HL-60/S4 treated with phorbol 12-myristate 13-acetate at 8.2 ng/mL for 4 days and 3 days (cell line): Measurements from ENCODE around the gene AP1S1.
"Not testable (repeated sequence)": the region's sequence is repeated elsewhere in the genome, so short reads cannot be mapped to it uniquely, and the experiment has no call there.

Experiments
- in situ Hi-C: fragments of 300-500 bp; cut with MboI; formaldehyde crosslinking; loops from 2 replicates; pipeline ENCODE4 v1.15.0; 2022; ENCODE audit warnings: low sequenced_read_pairs

Gene AP1S1

DNA sequence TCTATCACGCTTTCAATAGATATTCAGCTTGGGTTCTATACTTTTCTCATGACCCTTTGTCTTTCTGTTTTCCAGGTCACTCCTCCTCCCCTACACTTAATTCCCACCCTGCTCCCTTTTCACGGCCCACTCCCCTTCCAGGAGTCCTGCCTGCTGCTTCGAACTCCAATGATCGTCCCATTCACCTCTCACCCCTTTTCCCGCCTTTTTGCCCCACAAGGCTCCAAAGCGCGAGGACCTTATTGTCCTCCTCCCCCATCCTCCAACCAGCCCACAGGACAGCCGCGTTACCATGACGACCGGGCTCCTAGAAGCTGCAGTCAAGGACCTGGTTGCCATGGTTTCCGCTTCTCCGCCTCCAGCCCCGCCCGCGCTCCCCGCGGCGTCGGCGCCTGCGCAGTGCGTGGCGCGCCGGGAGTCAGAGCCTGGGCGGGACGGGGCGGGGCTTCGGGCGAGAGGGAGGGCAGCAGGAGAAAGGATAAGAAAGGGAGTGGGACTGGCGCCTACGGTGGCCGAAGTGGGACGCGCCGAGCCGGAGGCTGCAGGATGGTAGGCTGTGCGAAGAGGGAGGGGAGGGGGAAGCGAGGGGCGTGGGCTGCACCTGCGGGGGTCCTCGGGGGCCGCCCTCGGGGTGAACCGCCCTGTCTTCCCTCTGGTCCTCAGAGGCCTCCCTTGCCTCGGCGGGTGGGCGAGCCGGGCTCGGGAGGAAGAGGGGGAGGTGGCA lies at the start of gene AP1S1:
TSS of gene AP1S1 (plus strand) at position 508 of the 724 bp plus-strand sequence. CDS start at position 547, 39 bp downstream.
- in situ Hi-C loops = no loop called here

DNA sequence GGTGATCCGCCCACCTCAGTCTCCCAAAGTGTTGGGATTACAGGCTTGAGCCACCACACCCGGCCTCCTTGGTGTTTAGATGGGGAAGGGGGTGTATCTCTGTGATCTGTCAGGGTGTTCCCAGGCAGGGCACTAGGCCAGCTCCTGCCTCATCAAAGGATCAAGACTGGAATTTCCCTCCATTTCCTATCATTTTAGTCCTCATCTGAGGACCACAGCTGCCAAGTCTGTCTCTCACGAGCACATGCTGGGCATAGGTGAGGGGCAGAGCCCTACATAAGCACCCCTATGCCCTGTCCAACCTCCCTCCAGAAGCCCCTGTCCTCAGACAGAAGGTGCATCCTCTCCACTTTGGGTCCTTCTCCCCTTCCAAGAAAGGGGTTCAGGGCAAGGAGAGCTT lies 49.5 kb upstream of the AP1S1 start:
- in situ Hi-C loops = no loop called here

DNA sequence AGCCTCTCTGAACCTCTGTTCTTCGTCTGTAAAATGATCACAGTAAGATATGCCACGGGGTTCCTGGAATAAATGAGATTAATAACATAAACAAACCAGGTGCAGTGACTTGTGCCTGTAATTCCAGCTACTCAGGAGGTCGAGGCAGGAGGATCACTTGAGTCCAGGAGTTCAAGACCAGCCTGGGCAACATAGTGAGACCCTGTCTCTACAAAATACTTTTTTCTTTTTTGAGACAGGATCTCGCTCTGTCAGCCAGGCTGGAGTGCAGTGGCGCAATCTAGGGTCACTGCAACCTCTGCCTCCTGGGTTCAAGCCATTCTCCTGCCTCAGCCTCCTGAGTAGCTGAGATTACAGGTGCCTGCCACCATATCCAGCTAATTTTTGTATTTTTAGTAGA lies 49.0 kb upstream of the AP1S1 start:
- in situ Hi-C loops = not testable (repeated sequence)

DNA sequence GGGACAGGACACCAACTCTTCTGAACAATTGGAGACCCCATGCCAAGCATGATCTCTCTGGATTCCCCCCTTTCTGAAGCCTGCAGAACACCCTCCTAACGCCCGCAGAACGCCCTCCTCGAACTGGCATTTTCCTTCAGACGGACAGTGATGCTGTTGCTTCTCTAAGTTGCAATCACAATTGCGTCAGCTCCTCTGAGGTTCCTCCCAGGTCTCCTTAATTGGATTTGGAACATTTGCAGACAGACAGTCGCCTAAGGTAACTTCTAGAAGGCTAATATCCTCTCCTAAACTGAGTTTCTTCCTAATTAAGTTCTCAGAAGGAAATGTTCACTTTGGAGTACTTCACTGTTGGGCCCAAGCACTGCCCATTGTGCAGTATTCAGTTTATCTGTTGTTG lies 47.9 kb upstream of the AP1S1 start:
- in situ Hi-C loops = no loop called here

DNA sequence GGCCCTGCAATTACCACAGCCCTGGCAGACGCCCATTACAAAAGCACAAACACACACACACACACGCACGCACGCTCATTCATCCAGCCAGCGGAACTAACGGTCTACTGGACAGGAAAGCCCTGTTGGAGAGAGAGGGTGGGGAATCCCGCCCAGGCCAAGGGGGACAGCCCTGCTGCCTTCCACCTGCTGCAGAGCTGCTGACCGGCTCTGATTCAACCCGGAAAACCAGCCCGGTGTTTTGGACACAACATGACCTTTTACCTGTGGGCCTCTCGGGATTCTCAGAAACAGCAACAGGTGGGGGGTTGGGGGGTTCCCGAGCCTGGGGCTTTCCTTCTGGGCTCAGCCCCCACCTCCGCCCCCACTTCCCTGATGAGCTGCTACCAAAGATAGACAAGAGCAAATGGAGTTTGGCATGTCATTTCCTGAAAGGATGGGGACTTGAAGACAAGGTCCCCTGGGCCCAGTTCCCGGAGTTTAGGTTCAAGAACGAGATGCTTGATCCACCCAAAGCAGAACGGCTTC lies 45.9 kb upstream of the AP1S1 start:
- in situ Hi-C loops = no loop called here

DNA sequence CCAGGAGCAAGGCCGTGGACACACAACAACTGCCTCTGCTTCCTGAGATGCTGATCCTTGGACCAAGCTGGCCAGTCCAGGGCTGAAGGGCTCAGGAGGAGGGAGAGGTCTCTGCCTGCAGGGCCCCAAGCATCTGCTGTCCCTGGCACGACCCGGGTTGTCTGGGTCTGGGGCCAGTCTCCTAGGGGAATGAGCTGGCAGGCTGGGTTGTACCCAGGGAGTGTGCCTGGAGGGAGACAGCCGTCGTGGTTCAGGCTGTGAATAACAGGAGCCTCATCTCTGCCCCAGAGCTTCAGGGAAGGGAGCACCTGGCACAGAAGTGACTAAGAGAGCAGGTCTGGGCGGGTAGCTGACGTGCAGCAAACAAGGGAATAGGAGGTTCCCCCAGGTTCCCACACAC lies 45.3 kb upstream of the AP1S1 start:
- in situ Hi-C loops = no loop called here

DNA sequence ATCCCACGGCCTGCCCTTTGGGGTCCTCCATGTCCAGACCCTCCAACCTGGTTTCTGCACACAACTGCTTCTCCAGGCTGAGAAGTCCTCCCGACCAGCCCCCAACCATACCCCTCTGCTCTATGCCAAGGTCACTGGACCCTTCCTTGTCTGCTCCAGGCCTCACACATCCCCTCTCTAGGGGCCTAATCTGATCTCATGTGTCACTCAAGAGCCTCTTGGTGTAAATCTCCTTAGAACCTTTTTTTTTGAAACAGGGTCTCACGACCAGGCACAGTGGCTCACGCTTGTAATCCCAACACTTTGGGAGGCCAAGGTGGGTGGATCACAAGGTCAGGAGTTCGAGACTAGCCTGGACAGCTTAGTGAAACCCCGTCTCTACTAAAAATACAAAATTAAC lies 44.9 kb upstream of the AP1S1 start:
- in situ Hi-C loops = no loop called here

DNA sequence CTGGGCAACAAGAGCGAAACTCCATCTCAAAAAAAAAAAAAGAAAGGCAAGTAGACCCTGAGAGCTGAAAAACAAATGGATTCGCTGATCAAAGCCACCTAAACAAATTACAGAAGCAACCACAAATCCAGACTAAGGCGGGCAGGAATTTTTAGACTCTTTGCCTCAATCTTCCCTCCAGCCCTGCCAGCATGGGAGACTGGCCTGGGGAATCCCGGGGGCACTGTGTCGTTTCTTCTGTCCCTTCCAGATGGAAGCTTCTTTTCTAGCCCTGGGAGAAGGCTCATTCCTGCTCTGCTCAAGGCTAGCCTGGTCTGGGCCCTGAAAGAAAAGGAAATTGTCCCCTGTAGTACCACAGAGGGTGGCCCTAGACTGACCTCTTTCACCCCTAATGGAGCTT lies 43.0 kb upstream of the AP1S1 start:
- in situ Hi-C loops = no loop called here

DNA sequence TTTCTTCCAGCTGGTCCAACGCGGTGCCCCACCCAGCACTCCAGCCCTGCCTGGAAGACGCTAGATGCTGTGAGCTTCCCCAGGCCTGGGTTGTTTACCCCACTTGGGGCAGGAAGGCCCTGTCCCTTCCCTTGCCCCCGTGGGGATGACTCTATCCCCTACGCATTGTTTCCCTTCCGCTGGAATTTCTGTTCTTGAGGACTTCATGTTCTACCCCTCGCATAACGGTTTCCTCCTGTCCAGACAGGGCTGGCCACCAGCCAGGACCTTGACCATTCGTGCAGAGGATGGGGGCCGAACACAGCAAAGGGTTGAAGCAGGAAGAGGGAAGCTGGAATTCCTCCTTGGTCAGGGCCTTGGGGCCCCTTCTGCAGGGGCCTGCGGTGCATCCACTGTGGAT lies 42.0 kb upstream of the AP1S1 start:
- in situ Hi-C loops = no loop called here

DNA sequence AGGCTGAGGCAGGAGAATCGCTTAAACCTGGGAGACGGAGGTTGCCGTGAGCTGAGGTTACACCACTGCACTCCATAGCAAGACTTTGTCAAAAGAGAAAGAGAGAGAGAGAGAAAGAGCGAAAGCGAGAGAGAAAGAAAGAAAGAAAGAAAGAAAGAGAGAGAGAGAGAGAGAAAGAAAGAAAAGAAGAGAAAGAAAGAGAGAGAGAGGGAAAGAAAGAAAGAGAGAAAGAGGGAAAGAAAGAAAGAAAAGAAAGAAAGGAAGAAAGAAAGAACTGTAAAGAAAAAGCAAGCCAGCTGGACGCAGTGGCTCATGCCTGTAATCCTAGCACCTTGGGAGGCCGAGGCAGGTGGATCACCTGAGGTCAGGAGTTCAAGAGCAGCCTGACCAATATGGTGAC lies 41.1 kb upstream of the AP1S1 start:
- in situ Hi-C loops = not testable (repeated sequence)

DNA sequence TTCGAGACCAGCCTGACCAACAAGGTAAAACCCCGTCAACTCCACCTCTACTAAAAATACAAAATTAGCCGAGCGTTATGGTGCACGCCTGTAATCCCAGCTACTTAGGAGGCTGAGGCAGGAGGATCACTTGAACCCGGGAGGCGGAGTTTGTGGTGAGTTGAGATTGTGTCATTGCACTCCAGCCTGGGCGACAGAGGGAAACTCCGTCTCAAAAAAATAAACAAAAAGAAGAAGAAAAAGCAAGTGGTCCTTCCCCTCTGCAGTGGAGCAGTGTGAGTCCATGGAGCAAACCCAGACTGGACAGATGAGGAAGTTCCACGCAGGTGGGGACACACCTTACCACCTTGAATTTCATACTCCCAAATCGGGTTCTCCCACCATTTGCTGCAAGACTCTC lies 40.4 kb upstream of the AP1S1 start:
- in situ Hi-C loops = no loop called here

DNA sequence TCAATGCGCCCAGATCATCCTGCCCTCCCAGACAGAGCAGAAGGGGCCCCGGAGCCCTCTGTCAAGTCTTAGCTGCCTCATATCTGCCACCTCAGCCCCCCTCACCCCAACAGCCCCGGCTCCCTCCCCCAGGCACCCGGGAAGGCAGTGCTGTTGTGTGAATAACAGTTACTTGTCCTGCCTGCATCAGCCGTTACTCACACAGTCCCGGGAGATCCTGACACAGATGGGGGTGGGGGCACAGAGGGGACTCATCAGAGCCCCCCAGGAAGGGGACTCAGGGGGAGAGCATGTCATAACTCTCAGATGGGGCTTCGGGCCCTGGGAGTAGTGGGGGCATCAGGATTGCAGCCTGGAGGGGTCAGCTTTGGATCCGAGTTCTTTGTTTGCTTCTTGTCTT lies 39.8 kb upstream of the AP1S1 start:
- in situ Hi-C loops = no loop called here

DNA sequence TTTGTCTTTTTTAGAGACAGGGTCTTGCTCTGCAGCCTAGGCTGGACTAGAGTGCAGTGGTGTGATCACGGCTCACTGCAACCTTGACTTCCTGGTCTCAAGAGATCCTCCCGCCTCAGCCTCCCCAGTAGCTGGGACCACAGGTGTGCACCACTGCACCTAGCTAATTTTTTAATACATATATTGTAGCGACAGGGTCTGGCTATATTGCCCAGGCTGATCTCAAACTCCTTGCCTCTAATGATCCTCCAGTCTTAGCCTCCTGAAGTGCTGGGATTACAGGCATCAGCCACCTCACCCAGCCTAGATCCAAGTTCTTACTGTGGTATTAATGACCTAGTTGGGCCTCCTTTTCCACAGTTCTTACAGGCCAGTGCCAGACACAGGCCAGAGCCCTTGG lies 39.1 kb upstream of the AP1S1 start:
- in situ Hi-C loops = no loop called here

DNA sequence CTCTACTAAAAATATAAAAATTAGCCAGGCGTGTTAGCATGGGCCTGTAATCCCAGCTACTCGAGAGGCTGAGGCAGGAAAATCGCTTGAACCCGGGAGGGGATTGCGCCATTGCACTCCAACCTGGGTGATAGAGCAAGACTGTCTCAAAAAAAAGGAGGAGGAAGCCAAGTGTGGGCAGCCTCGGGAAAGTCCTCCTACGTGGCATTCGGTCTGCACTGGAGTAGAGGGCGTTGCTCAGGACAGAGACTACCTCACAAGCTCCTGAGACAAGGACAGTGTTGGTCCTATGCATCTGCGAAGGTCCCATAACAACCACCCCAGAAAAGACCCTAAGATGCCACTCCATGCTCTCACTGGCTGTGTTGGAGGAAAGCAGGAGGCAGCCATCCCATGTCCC lies 37.4 kb upstream of the AP1S1 start:
- in situ Hi-C loops = no loop called here

DNA sequence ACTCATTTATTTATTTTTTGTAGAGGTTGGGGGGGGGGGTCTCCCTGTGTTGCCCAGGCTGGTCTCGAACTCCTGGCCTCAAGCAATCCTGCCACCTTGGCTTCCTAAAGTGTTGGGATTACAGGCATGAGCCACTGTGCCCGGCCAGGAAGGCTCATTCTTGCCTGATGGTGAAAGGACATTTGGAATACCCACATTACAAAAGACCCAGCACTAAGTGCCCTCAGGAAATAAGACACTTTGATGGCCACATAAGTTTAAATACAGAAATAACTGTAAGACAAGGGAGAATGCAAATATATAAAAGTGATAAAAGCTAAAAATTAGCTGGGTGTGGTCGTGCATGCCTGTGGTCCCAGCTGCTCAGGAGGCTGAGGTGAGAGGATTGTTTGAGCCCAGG lies 35.4 kb upstream of the AP1S1 start:
- in situ Hi-C loops = no loop called here

DNA sequence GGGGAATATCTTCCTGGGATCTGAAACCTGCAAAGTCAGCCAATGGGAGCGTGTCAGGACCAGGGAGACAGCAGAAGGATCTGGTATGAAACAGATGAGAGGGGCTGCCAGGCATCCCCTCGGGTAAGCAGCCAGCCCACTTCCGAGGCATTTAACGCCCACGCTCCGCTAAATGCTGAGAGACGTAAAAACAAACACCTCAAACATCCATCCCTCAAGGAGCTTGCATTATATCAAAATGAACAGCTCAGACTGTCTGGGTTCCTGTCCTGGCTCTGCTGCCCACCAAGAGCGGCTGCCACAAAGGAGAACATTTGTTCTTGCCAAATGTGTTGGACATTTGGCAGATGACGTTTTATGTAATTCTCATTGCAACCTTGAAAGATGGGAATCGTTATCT lies 34.4 kb upstream of the AP1S1 start:
- in situ Hi-C loops = no loop called here

DNA sequence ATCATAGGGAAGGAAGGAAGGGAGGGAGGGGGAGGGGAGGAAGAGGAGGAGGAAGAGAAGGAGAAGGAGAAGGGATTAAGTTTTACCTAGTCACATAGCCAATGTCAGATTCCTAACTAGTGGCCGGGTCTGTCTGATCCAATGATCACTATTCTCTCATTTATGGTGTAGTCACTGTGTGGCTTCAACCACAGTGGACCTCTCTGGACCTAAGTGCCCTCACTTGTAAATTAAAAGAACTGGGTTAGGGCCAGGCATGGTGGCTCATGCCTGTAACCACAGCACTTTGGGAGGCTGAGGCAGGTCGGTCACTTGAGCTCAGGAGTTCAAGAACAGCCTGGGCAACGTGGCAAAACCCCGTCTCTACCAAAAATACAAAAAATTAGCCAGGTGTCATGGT lies 34.0 kb upstream of the AP1S1 start:
- in situ Hi-C loops = no loop called here

DNA sequence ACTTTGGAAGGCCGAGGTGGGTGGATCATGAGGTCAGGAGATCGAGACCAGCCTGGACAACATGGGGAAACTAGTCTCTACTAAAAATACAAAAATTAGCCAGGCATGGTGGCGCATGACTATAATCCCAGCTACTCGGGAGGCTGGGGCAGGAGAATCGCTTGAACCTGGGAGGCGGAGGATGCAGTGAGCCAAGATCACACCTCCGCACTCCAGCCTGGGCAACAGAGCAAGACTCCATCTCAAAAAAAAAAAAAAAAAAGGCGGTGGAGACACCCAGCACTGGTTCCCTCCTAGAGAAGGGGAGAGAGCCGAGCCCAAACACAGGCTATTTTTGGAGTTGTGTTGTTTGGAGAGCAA lies 32.7 kb upstream of the AP1S1 start:
- in situ Hi-C loops = not testable (repeated sequence)

DNA sequence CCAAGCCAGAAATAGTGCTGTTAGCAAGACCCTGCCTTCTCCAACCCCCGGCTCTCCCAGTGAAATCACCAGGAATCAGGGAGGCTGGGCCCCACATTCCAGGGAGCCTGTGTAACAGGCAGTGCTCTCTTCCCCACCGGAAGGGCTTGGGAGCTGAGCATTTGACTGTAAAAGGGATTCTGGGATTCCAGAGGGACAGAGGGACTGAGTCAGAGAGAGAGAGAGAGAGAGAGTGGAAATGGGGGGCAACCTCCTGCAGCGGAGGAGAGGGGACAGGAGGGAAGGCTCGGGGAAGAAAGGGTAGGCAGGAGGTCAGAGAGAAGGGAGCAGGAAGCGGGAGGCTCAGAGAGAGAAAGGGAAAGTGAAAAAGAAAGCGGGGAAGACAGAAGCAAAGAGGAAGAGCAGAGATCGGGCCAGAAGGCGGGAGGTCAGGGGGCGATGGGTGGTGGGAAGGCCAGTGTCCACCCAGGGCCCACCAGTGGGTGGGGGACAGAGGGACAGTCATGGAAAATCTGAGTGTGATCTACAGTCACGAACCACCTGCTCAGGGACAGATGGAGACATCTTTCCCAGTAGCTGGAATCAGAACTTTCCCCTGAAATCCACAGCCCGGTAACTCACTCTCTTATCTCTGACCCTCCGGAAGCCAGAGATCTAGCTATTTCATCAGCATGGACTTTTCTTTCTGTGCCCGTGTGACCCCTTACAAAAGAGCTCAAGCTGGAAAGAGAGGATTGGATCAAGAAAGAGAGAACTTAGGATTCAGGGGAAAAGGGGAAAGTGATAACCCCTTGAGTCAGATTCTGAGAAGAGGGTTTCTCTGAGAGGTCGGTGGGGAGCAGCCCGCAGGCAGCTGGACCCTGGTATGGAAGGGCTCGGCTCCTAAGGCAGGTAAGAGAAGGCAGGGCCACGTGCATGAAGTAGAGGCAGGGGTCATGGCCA lies 32.0 kb upstream of the AP1S1 start:
- in situ Hi-C loops = no loop called here

DNA sequence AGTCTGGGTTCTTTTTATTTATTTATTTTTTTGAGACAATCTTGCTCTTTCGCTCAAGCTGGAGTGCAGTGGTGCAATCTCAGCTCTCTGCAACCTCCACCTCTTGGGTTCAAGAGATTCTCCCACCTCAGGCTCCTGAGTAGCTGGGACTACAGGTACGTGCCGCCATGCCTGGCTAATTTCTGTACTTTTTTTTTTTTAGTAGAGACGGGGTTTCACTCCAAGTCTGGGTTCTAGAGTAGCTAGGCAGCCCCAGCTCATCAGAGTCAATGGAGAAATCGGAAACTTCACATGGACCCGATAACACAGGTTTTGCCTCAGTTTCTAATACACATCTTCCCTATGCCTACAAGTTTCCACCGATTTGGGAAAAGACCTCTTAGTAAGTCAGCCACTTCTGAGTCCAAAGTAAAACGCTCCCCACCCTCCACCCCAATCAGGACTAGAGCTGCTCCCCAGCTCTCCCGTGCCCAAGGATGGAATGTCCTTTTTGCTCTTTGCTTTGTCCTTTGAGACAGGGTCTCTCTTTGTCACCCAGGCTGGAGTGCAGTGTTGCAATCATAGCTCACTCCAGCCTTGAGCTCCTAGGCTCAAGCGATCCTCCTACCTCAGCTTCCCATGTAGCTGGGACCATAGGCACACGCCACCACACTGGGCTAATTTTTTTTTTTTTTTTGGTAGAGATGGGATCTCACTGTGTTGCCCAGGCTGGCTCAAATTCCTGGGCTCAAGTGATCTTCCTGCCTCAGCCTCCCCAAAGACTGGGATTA lies 31.2 kb upstream of the AP1S1 start:
- in situ Hi-C loops = no loop called here

DNA sequence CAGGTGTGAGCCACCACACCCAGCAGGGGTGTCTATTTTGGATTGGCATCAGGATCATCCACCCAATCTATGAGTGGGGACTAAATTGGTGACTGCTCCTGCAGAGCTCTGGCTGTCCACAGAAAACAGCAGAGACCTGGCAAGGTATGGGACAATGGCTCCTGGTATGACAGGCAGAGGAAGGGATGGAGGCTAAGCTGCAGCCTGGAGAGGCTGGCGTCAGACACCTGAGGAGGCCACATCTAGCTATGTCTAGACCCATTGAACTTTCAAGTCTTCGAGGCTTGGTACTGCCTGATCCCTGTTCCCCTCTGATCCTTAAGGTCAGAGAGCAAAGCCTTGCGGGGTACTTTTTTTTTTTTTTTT lies 30.6 kb upstream of the AP1S1 start:
- in situ Hi-C loops = no loop called here
